Measurements from ENCODE around the gene KCNMA1.

Gene KCNMA1

GRCh38 chr10:76970711-76971519, 666.7 kb downstream of the KCNMA1 start:
- Mint-ChIP-seq H3K27me3 (peaks cover 9% of the 10 kb centered on the region), H3K27ac (no peak overlapping the region), H3K4me1 (no peaks in the 10 kb centered on the region), H3K9me3 (no peaks in the 10 kb centered on the region), H3K4me3 (no peak overlapping the region), H3K36me3 (ENCODE audit: low read depth) (no peaks in the 10 kb centered on the region)
- ATAC-seq (no peak), DNase-seq (no peak)

GRCh38 chr10:76969366-76969948, 668.2 kb downstream of the KCNMA1 start:
- no peaks in the 10 kb centered on the region for H3K9me3 Mint-ChIP-seq
- no peaks in the 10 kb centered on the region for H3K4me1 Mint-ChIP-seq
- DNase-seq (no peak), ATAC-seq (no peak)
- H3K27ac Mint-ChIP-seq: no peak overlapping the region
- H3K4me3 Mint-ChIP-seq: no peak overlapping the region
- H3K36me3 Mint-ChIP-seq (ENCODE audit: low read depth): no peaks in the 10 kb centered on the region
- peaks cover 11% of the 10 kb centered on the region for H3K27me3 Mint-ChIP-seq

DNA sequence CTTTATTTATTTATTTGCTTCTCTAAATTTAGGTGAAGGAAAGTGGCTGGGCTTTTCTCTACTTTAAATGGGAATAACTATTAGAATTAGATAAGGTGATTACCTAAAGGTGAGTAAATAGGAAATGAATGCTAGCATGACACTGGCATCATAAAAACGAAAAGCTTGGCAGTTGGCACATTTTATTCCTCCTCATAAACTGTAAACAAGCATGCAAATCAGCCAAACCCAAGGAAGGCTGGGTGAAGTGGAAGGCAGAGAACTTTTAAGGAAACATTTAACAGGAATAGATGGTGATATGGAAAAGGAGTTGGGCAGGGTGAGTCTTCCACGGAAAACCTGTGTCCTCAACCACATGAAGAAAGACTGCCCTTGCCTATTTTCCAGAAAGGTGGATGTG, 669.1 kb downstream of the KCNMA1 start:
- Mint-ChIP-seq H3K9me3 (no peaks in the 10 kb centered on the region), H3K27ac (no peak overlapping the region), H3K27me3 (peaks cover 11% of the 10 kb centered on the region), H3K4me1 (no peaks in the 10 kb centered on the region), H3K4me3 (no peak overlapping the region), H3K36me3 (ENCODE audit: low read depth) (no peaks in the 10 kb centered on the region)
- DNase-seq: no peak
- no peak for ATAC-seq

- no peaks in the 10 kb centered on the region for H3K36me3 Mint-ChIP-seq (ENCODE audit: low read depth)
- DNase-seq (no peak), ATAC-seq (no peak)
- no peaks in the 10 kb centered on the region for H3K4me1 Mint-ChIP-seq
- no peak overlapping the region for H3K27ac Mint-ChIP-seq
- H3K4me3 Mint-ChIP-seq: no peak overlapping the region
- peaks cover 14% of the 10 kb centered on the region for H3K27me3 Mint-ChIP-seq
- H3K9me3 Mint-ChIP-seq: no peaks in the 10 kb centered on the region
Observed at GRCh38 chr10:76962851-76963250, 674.8 kb downstream of the KCNMA1 start.

DNA sequence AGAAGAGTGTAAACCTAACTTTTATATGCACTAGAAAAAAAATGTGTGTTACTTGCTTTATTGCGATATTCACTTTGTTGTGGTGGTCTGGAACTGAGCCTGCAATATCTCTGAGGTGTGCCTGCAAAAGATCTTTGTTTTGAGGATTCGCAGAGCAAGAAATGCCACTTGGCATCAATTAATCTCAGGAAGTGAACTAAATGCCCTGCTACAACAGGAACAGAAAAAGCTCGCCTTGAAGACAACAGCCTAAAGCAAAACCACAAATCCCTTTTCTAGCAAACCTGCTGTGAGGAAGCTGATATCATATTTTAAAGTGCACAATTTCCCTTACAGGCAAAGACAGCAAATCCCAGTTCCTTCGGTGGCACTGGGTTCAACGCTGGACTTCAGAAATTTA, 675.8 kb downstream of the KCNMA1 start:
- Mint-ChIP-seq H3K4me1 (no peaks in the 10 kb centered on the region), H3K27me3 (peaks cover 9% of the 10 kb centered on the region), H3K27ac (no peak overlapping the region), H3K4me3 (no peak overlapping the region), H3K9me3 (no peaks in the 10 kb centered on the region), H3K36me3 (ENCODE audit: low read depth) (no peaks in the 10 kb centered on the region)
- ATAC-seq (no peak), DNase-seq (no peak)

DNA sequence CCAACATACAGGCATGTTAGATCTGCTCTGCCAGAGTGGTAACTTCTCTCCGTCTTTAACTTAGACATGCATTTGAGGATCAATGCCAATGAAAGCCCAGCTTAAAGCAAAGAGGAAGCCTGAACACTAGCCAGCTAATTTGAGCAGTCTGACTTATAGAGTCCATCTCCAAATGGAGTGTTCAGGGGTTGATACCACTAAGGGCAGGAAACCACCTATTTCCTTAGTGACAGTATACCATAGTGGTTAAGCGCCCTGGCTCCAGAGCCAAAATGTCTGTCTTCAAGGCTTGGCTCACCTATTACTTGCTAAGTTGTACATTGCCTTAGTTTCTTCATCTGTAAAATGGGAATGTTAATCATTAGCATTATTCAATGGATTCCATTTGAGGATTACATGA, 678.5 kb downstream of the KCNMA1 start:
- no peak for ATAC-seq
- no peak for DNase-seq
- Mint-ChIP-seq H3K4me3 (no peak overlapping the region), H3K9me3 (no peaks in the 10 kb centered on the region), H3K27ac (no peak overlapping the region), H3K36me3 (ENCODE audit: low read depth) (no peaks in the 10 kb centered on the region), H3K4me1 (no peaks in the 10 kb centered on the region), H3K27me3 (peaks cover 4% of the 10 kb centered on the region)

DNA sequence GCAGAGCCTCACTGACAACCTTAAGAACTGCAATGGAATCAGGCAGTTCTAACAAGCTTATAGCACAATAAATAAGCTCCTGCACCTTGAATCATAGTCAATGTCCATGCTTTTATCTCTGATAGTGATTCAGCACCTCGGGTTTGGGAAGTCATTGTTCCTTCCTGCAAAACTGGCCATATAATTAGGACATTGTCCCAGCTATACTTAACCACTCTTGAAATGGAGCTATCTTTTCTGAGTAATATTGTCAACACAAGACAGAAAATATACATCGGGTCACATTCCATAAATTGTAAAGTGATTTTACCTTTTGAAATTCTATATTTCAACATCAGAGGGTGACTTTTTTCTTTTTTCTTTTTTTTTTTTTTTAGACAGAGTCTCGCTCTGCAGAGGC, 682.8 kb downstream of the KCNMA1 start:
- H3K36me3 Mint-ChIP-seq (ENCODE audit: low read depth): no peaks in the 10 kb centered on the region
- H3K9me3 Mint-ChIP-seq: no peaks in the 10 kb centered on the region
- H3K4me3 Mint-ChIP-seq: no peak overlapping the region
- H3K27me3 Mint-ChIP-seq: no peaks in the 10 kb centered on the region
- H3K4me1 Mint-ChIP-seq: no peaks in the 10 kb centered on the region
- ATAC-seq (no peak), DNase-seq (no peak)
- H3K27ac Mint-ChIP-seq: no peak overlapping the region

DNA sequence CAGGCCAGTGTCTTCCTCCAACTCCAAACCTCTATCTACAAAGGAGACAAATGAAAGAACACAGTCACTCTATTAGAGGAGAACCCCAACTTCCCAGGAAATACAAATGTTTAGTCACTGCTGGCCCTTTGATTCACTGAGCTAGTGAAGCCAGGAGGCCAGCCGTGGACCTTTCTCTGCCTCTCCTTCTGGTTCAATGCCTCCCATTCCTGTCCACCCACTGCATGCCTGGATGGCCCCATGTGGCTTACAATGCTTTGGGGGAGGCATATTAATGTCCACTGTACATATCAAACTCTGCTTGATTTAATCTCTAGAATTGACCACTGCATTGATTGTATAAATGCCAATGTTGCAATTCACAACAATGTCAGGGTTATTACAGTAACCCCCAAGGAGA, 687.3 kb downstream of the KCNMA1 start:
- Mint-ChIP-seq H3K36me3 (ENCODE audit: low read depth) (no peaks in the 10 kb centered on the region), H3K4me1 (no peaks in the 10 kb centered on the region), H3K9me3 (no peaks in the 10 kb centered on the region), H3K27me3 (peaks cover 3% of the 10 kb centered on the region), H3K27ac (no peak overlapping the region), H3K4me3 (no peak overlapping the region)
- ATAC-seq (no peak), DNase-seq (no peak)

GRCh38 chr10:76946270-76946669, 691.3 kb downstream of the KCNMA1 start:
- no peak for DNase-seq
- H3K27me3 Mint-ChIP-seq: peaks cover 5% of the 10 kb centered on the region
- H3K9me3 Mint-ChIP-seq: no peaks in the 10 kb centered on the region
- no peak for ATAC-seq
- H3K4me3 Mint-ChIP-seq: no peak overlapping the region
- H3K4me1 Mint-ChIP-seq: no peaks in the 10 kb centered on the region
- H3K36me3 Mint-ChIP-seq (ENCODE audit: low read depth): no peaks in the 10 kb centered on the region
- no peak overlapping the region for H3K27ac Mint-ChIP-seq

DNA sequence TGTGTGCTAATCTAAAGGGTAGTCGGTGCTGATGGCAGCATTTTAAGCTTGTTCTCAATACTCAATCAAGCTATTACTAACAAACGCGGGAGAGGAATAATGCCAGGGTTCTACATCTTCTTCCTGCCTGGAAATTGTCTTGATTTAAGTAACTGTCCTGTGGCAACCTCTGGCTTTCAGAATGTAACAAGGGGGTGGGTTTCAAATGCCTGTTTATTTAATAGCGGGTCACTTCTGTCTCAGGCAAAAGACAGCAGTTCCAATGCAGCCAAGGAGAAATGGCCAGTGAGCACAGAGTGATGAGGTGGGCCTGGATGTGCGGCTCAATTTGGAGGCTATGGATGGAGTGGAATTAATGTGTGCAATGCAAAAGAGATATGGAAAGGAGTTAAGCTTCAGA, 692.4 kb downstream of the KCNMA1 start:
- H3K4me1 Mint-ChIP-seq: no peaks in the 10 kb centered on the region
- DNase-seq (no peak), ATAC-seq (no peak)
- H3K36me3 Mint-ChIP-seq (ENCODE audit: low read depth): no peaks in the 10 kb centered on the region
- H3K27me3 Mint-ChIP-seq: peaks cover 5% of the 10 kb centered on the region
- H3K9me3 Mint-ChIP-seq: no peaks in the 10 kb centered on the region
- H3K4me3 Mint-ChIP-seq: no peak overlapping the region
- H3K27ac Mint-ChIP-seq: no peak overlapping the region

GRCh38 chr10:76944640-76945039, 693.0 kb downstream of the KCNMA1 start:
- Mint-ChIP-seq H3K27me3 (peaks cover 5% of the 10 kb centered on the region), H3K4me1 (no peaks in the 10 kb centered on the region), H3K4me3 (no peak overlapping the region), H3K27ac (no peak overlapping the region), H3K9me3 (no peaks in the 10 kb centered on the region), H3K36me3 (ENCODE audit: low read depth) (no peaks in the 10 kb centered on the region)
- DNase-seq: no peak
- ATAC-seq: no peak

- no peaks in the 10 kb centered on the region for H3K4me1 Mint-ChIP-seq
Observed at GRCh38 chr10:76942628-76943416, 694.8 kb downstream of the KCNMA1 start.

GRCh38 chr10:76939933-76940468, 697.6 kb downstream of the KCNMA1 start:
- Mint-ChIP-seq H3K4me3 (no peak overlapping the region), H3K27me3 (peaks cover 3% of the 10 kb centered on the region), H3K4me1 (no peaks in the 10 kb centered on the region), H3K9me3 (no peaks in the 10 kb centered on the region), H3K27ac (no peak overlapping the region), H3K36me3 (ENCODE audit: low read depth) (no peaks in the 10 kb centered on the region)
- DNase-seq: no peak
- no peak for ATAC-seq

More at GRCh38 chr10:76942628-76943416, 694.8 kb downstream of the KCNMA1 start:
- ATAC-seq (no peak), DNase-seq (no peak)
- H3K9me3 Mint-ChIP-seq: no peaks in the 10 kb centered on the region
- H3K36me3 Mint-ChIP-seq (ENCODE audit: low read depth): no peaks in the 10 kb centered on the region
- H3K27me3 Mint-ChIP-seq: peaks cover 5% of the 10 kb centered on the region
- H3K4me3 Mint-ChIP-seq: no peak overlapping the region
- H3K27ac Mint-ChIP-seq: no peak overlapping the region

DNA sequence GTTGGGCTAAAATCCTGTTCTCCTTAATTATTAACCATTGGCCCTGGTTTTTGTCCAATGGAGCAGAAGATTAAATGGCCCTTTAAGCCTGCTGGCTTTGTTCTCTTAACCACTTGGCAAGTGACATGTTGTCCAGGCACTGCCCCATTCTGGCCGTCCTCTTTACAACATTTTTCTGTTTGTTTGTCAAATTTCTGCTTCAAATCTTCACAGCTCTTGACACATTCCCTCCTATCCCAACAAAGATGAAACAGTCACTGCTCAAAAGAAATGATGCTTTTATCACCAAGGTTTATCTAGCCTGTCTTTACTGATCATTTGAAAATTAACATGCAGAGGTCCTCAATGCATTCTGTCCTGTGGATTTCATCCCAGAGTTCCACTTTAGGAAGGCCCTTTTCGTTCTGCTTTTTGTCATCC, 700.4 kb downstream of the KCNMA1 start:
- no peaks in the 10 kb centered on the region for H3K4me1 Mint-ChIP-seq
- DNase-seq (no peak), ATAC-seq (no peak)
- no peak overlapping the region for H3K4me3 Mint-ChIP-seq
- H3K27me3 Mint-ChIP-seq: no peaks in the 10 kb centered on the region
- H3K27ac Mint-ChIP-seq: no peak overlapping the region
- H3K9me3 Mint-ChIP-seq: no peaks in the 10 kb centered on the region
- no peaks in the 10 kb centered on the region for H3K36me3 Mint-ChIP-seq (ENCODE audit: low read depth)
